Gastroesophageal sphincter (tissue), 4 donors: ENCODE measurements around the gene SCN1A. TPM values are rescaled to one million over a fixed set of nuclear protein-coding genes. Genes with fewer than 3 reads are reported as not detected.

Source experiments
- ATAC-seq: fragments of 150-250 bp; one replicate; pipeline ENCODE4 v1.9.1; 2016; ENCODE audit warnings: mild to moderate bottlenecking, moderate library complexity
- H3K27ac ChIP-seq, 4 donors: fragments of 200-600 bp; sonication (generic) in 3 of 4; 1 replicate in 3 of 4; 2 replicates in 1 of 4; pipeline ENCODE4 v1.5.1; 2016 to 2019
- H3K27me3 ChIP-seq: fragments of 200-600 bp; sonication (generic); one replicate; pipeline ENCODE4 v1.5.1; 2019
- H3K36me3 ChIP-seq, 2 donors: fragments of 200-600 bp; sonication (generic); one replicate each; pipeline ENCODE4 v1.5.1; 2019; ENCODE audit warnings: control low read depth in 1 of 2
- H3K4me1 ChIP-seq, 3 donors: fragments of 200-600 bp; sonication (generic); 1 replicate in 2 of 3; 2 replicates in 1 of 3; pipeline ENCODE4 v1.5.1; 2016 to 2019; ENCODE audit warnings: control low read depth in 2 of 3
- H3K4me3 ChIP-seq, 2 donors: fragments of 200-600 bp; sonication (generic); one replicate each; pipeline ENCODE4 v1.5.1; 2019; ENCODE audit warnings: mild to moderate bottlenecking in 1 of 2, moderate library complexity in 1 of 2
- H3K9me3 ChIP-seq, 3 donors: fragments of 200-600 bp; sonication (generic); one replicate each; pipeline ENCODE4 v1.5.1; 2017 to 2019; ENCODE audit warnings: control low read depth in 2 of 3
- EP300 ChIP-seq: sonication (generic); formaldehyde crosslinking; IDR thresholded peaks from one replicate; pipeline ENCODE4 v1.6.1; 2017; ENCODE audit warnings: antibody characterized with exemption, mild to moderate bottlenecking
- POLR2A ChIP-seq, 2 donors: fragments of 450-650 bp; IDR thresholded peaks; one replicate each; pipeline ENCODE4 v1.6.1; 2017; ENCODE audit warnings: antibody characterized with exemption in 2 of 2, mild to moderate bottlenecking in 2 of 2, moderate library complexity in 1 of 2
- POLR2AphosphoS5 ChIP-seq: sonication (generic); formaldehyde crosslinking; IDR thresholded peaks from one replicate; pipeline ENCODE4 v1.6.1; 2017; ENCODE audit warnings: antibody characterized with exemption
- WGBS, 2 donors: methylation state at CpG; one replicate each; pipeline ENCODE4 v1.1.5; 2018; ENCODE audit warnings: low coverage in 1 of 2; 5-methylcytosine and 5-hydroxymethylcytosine counted together
- total RNA-seq, 4 donors: library from RNA; depleted of rRNA; stranded (reverse); fragments of >200 nt; gene quantifications; one replicate each; pipeline ENCODE4 v1.1.0, GENCODE V29; 2016
- TF ChIP-seq, protein P1 (sequence below), 4 experiments: fragments of 200-600 bp in 2 of 4; fragments of 450-650 bp in 2 of 4; sonication (generic) in 1 of 4; IDR thresholded peaks; one replicate each; pipeline ENCODE4 v1.5.1; 2017 to 2019; ENCODE audit warnings: antibody characterized with exemption in 4 of 4, mild to moderate bottlenecking in 2 of 4, moderate library complexity in 2 of 4

SCN1A gene
- total RNA-seq, 4 donors from 2014 or later = 0.05 to 0.08 TPM; not detected in 2

GRCh38 chr2:166167449-166167848, 39.6 kb upstream of the SCN1A start:
- Histone ChIP-seq H3K4me1 (no peaks in the 10 kb centered on the region), H3K27me3 (no peaks in the 10 kb centered on the region), H3K27ac (no peak overlapping the region), H3K9me3 (no peaks in the 10 kb centered on the region), H3K36me3 (no peaks in the 10 kb centered on the region), H3K4me3 (no peak overlapping the region)
- WGBS, 2 donors = 43 to 58% methylated on average over 2 of the region's 2 CpGs
- no peak for TF ChIP-seq POLR2A (IDR thresholded peaks at IDR 0.05)
- TF ChIP-seq EP300 = no peak
- TF ChIP-seq, protein P1, sequence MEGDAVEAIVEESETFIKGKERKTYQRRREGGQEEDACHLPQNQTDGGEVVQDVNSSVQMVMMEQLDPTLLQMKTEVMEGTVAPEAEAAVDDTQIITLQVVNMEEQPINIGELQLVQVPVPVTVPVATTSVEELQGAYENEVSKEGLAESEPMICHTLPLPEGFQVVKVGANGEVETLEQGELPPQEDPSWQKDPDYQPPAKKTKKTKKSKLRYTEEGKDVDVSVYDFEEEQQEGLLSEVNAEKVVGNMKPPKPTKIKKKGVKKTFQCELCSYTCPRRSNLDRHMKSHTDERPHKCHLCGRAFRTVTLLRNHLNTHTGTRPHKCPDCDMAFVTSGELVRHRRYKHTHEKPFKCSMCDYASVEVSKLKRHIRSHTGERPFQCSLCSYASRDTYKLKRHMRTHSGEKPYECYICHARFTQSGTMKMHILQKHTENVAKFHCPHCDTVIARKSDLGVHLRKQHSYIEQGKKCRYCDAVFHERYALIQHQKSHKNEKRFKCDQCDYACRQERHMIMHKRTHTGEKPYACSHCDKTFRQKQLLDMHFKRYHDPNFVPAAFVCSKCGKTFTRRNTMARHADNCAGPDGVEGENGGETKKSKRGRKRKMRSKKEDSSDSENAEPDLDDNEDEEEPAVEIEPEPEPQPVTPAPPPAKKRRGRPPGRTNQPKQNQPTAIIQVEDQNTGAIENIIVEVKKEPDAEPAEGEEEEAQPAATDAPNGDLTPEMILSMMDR (IDR thresholded peaks at IDR 0.05) = no peak
- TF ChIP-seq POLR2AphosphoS5 = no peak
- no peak for ATAC-seq

DNA sequence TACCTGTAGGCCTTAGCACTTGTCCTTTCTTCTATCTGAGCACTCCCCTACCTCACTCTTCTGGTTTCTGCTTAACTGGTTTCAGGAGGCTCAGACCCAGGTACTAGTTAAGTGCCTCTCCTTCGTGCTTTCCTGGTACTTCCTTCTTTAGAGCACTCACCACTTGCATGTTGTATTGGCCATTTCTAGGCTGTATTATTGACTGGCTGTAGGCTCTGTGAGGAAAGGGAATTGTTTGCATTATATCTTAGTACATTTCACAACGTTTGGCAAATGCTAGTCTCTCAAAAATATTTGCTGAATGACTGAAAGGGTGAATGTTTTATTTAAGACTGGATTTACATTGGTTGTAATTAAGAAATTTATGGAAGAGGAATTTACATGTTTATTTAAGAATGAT, 36.0 kb upstream of the SCN1A start:
- Histone ChIP-seq H3K27ac (no peak overlapping the region), H3K9me3 (no peaks in the 10 kb centered on the region), H3K4me3 (no peak overlapping the region), H3K36me3 (no peaks in the 10 kb centered on the region), H3K27me3 (no peaks in the 10 kb centered on the region), H3K4me1 (no peaks in the 10 kb centered on the region)
- ATAC-seq = no peak
- WGBS, 2 donors = 46 to 51% methylated on average over 2 of the region's 2 CpGs
- TF ChIP-seq, protein P1 (IDR thresholded peaks at IDR 0.05) = no peak
- TF ChIP-seq POLR2A (IDR thresholded peaks at IDR 0.05) = no peak
- no peak for TF ChIP-seq EP300
- TF ChIP-seq POLR2AphosphoS5 = no peak

DNA sequence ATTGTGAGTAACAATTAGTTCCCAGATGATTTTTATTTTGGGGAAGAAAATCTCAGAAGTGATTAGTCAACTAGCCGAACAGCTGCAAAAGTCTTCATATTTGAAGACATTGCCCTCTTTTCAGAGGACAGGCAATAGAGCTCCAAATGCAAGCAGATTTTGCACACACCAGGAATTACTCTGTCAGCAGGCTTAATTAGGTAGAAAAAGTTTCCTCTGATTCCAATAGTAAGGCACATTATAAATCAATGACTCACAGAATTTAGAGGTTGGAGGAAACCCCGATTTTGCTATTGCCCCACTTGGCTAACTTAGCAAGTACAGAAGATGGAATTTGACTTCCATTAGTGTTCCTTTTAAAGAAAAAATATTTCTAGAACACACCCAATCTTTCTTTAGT, 30.7 kb upstream of the SCN1A start:
- no peaks in the 10 kb centered on the region for H3K27me3 ChIP-seq
- no peaks in the 10 kb centered on the region for H3K4me1 ChIP-seq
- 67% methylated on average over 2 of the region's 2 CpGs for WGBS, 2 donors
- no peaks in the 10 kb centered on the region for H3K9me3 ChIP-seq
- H3K27ac ChIP-seq = no peak overlapping the region
- H3K36me3 ChIP-seq = no peaks in the 10 kb centered on the region
- TF ChIP-seq POLR2AphosphoS5 = no peak
- TF ChIP-seq, protein P1 (IDR thresholded peaks at IDR 0.05) = no peak
- TF ChIP-seq EP300 = no peak
- TF ChIP-seq POLR2A (IDR thresholded peaks at IDR 0.05) = no peak
- H3K4me3 ChIP-seq = no peak overlapping the region
- ATAC-seq = no peak

DNA sequence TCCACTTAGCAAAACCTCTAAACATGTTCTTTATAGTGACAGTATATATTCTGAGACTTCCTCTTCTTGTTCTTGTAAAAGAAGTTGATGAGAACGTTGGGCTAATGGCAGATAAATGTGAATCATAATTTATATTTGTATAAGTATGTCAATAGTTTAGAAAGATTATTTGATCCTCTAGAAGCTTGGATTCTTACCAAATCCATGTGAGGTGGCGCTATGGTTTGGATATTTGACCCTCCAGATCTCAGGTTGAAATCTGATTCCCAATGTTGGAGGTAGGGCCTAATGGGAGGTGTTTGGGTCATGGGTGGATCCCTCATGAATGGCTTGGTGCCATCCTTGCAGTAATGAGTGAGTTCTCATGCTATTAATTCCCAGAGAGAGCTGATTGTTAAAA, 29.8 kb upstream of the SCN1A start:
- Histone ChIP-seq H3K4me3 (no peak overlapping the region), H3K27me3 (no peaks in the 10 kb centered on the region), H3K9me3 (no peaks in the 10 kb centered on the region), H3K27ac (no peak overlapping the region), H3K4me1 (no peaks in the 10 kb centered on the region), H3K36me3 (no peaks in the 10 kb centered on the region)
- TF ChIP-seq EP300 (no peak), POLR2AphosphoS5 (no peak), POLR2A (IDR thresholded peaks at IDR 0.05) (no peak)
- TF ChIP-seq, protein P1 (IDR thresholded peaks at IDR 0.05) = no peak
- no peak for ATAC-seq
- 64 to 80% methylated on average over 1 to 2 of the region's 2 CpGs for WGBS, 2 donors

DNA sequence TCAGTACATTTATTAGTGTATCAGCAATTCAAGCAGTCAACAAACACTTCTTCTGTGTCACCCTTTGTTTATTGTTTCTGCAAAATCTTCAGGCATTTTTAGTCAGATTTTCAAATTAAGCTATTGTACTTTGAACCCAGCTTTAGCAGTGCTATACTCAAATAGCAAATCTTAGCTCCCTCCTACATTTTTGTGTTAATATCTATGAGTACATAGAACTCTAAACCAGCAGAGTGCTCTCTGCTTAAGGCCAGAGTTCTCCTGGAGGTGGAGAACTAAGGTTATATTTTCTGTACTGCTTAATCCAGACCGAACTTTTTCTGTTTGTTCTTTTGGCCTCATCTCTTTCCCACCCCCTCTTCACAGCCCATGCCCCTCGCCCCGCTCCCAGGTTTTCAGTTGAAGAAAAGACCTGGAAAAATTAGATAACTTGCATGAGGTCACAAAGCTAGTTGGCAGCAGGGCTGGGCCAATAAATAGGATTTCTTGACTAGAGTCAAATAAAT, 29.2 kb upstream of the SCN1A start:
- 72% methylated on average over 3 of the region's 3 CpGs; no CpG with 5 or more reads in 1 of the 2 donors for WGBS, 2 donors
- ATAC-seq = no peak
- H3K27ac ChIP-seq = no peak overlapping the region

More for the DNA sequence above, 29.2 kb upstream of the SCN1A start:
- Histone ChIP-seq H3K27me3 (no peaks in the 10 kb centered on the region), H3K36me3 (no peaks in the 10 kb centered on the region), H3K4me1 (no peaks in the 10 kb centered on the region), H3K4me3 (no peak overlapping the region), H3K9me3 (no peaks in the 10 kb centered on the region)
- TF ChIP-seq POLR2AphosphoS5 = no peak
- no peak for TF ChIP-seq EP300
- no peak for TF ChIP-seq POLR2A (IDR thresholded peaks at IDR 0.05)
- TF ChIP-seq, protein P1 (IDR thresholded peaks at IDR 0.05) = no peak
